B cell (primary cell): ENCODE data around the gene YIF1A. TPM values are rescaled to one million over a fixed set of nuclear protein-coding genes. Genes with fewer than 3 reads are reported as not detected.
A peak's percentile ranks its signal among the peaks of the same experiment; 100 is the strongest.

Experiments used
- ATAC-seq: fragments of 200-7000 bp; cut with Tn5 transposase; one replicate; pipeline ENCODE4 v1.10.0; 2021; ENCODE audit warnings: low read depth, mild to moderate bottlenecking, moderate number of reproducible peaks, moderate library complexity
- CTCF ChIA-PET: fragments of 350-600 bp; sonication (Branson Sonifier 250); formaldehyde crosslinking; loops from one replicate; lab custom pipeline; 2021; ENCODE audit warnings: antibody characterized with exemption, inconsistent platforms; lab: Charles Lee
- POLR2A ChIA-PET: fragments of 350-600 bp; sonication (Branson Sonifier 250); formaldehyde crosslinking; loops from one replicate; lab custom pipeline; 2021; ENCODE audit warnings: antibody characterized with exemption; lab: Charles Lee
- DNase-seq: peaks from one replicate; pipeline ENCODE4 v3.0.0; 2013
- H2AFZ ChIP-seq: 2 replicates; pipeline ENCODE4 v1.6.1; 2012; ENCODE audit warnings: mild to moderate bottlenecking, low read depth, low read length; ENCODE audit not compliant: insufficient read depth, poor library complexity, severe bottlenecking
- H3K27ac ChIP-seq, 2 donors: 1 replicate in 1 of 2; 2 replicates in 1 of 2; pipeline ENCODE4 v1.5.1; 2012 to 2013; ENCODE audit warnings: low read length in 2 of 2, mild to moderate bottlenecking in 2 of 2, moderate library complexity in 1 of 2
- H3K27me3 ChIP-seq, 4 experiments: fragments of 200-600 bp in 1 of 4; sonication (generic) in 1 of 4; replicated peaks in 1 of 4; 1 replicate in 2 of 4; 2 replicates in 2 of 4; pipeline versions ENCODE4 v1.6.1 to v1.7.0; 2013 to 2016; ENCODE audit warnings: low read length in 3 of 4, mild to moderate bottlenecking in 2 of 4, mixed read lengths in 1 of 4, moderate library complexity in 1 of 4; ENCODE audit not compliant: insufficient read depth in 4 of 4, control insufficient read depth in 3 of 4; ENCODE audit errors: control extremely low read depth in 1 of 4
- H3K36me3 ChIP-seq, 2 experiments: replicated peaks in 1 of 2; 1 replicate in 1 of 2; 2 replicates in 1 of 2; pipeline versions ENCODE4 v1.6.1 to v1.7.1; 2013; ENCODE audit warnings: low read length in 1 of 2; ENCODE audit not compliant: insufficient read depth in 2 of 2, control insufficient read depth in 1 of 2; ENCODE audit errors: control extremely low read depth in 1 of 2, extremely low read depth in 1 of 2
- H3K4me1 ChIP-seq, 2 donors: fragments of 200-600 bp in 1 of 2; sonication (generic) in 1 of 2; 1 replicate in 1 of 2; 2 replicates in 1 of 2; pipeline versions ENCODE4 v1.5.1 to v1.6.1; 2013 to 2017; ENCODE audit warnings: low read length in 2 of 2; ENCODE audit not compliant: control insufficient read depth in 2 of 2, insufficient read depth in 2 of 2
- H3K4me2 ChIP-seq: replicated peaks from 2 replicates; pipeline ENCODE3; 2012; ENCODE audit warnings: mild to moderate bottlenecking, low read depth, low read length; ENCODE audit not compliant: poor library complexity, severe bottlenecking
- H3K4me3 ChIP-seq, 5 experiments: fragments of 200-600 bp in 1 of 5; sonication (generic) in 1 of 5; 1 replicate in 3 of 5; 2 replicates in 2 of 5; pipeline versions ENCODE4 v1.5.1 to v1.7.0; 2011 to 2016; ENCODE audit warnings: low read length in 4 of 5, mild to moderate bottlenecking in 4 of 5, low read depth in 2 of 5, control low read depth in 1 of 5, moderate library complexity in 1 of 5; ENCODE audit not compliant: insufficient read depth in 1 of 5; ENCODE audit errors: control extremely low read depth in 1 of 5, extremely low read depth in 1 of 5
- H3K79me2 ChIP-seq: fragments of 200-600 bp; sonication (generic); one replicate; pipeline ENCODE4 v1.6.0; 2016; ENCODE audit warnings: low read length; ENCODE audit not compliant: control insufficient read depth, insufficient read depth
- H3K9ac ChIP-seq: fragments of 200-600 bp; sonication (generic); 2 replicates; pipeline ENCODE4 v1.6.1; 2017; ENCODE audit warnings: mild to moderate bottlenecking, low read length, moderate library complexity
- H3K9me3 ChIP-seq, 3 donors: one replicate each; pipeline versions ENCODE4 v1.6.1 to v1.7.1; 2013; ENCODE audit warnings: low read length in 2 of 3; ENCODE audit not compliant: control insufficient read depth in 2 of 3, insufficient read depth in 1 of 3; ENCODE audit errors: control extremely low read depth in 1 of 3
- H4K20me1 ChIP-seq: 2 replicates; pipeline ENCODE4 v1.6.0; 2012; ENCODE audit warnings: mild to moderate bottlenecking, low read length; ENCODE audit not compliant: insufficient read depth, control insufficient read depth, poor library complexity, severe bottlenecking
- H3K27ac Mint-ChIP-seq: one replicate; pipeline ENCODE4 v1.8.0; 2021; ENCODE audit warnings: mixed read lengths
- H3K27me3 Mint-ChIP-seq: one replicate; pipeline ENCODE4 v1.8.0; 2021; ENCODE audit warnings: mixed read lengths
- H3K4me1 Mint-ChIP-seq: one replicate; pipeline ENCODE4 v1.8.0; 2021; ENCODE audit warnings: mixed read lengths
- H3K4me3 Mint-ChIP-seq: one replicate; pipeline ENCODE4 v1.8.0; 2021; ENCODE audit warnings: mixed read lengths
- H3K9me3 Mint-ChIP-seq: one replicate; pipeline ENCODE4 v1.8.0; 2022; ENCODE audit warnings: mixed read lengths; ENCODE audit not compliant: insufficient read depth
- CTCF ChIP-seq: fragments of 200-600 bp; IDR thresholded peaks from one replicate; pipeline ENCODE4 v1.8.0; 2022; ENCODE audit warnings: antibody characterized with exemption, mild to moderate bottlenecking
- EZH2 ChIP-seq: IDR thresholded peaks from 2 replicates; pipeline ENCODE4 v1.6.1; 2012; ENCODE audit warnings: borderline replicate concordance, low read depth, mild to moderate bottlenecking, moderate library complexity, low read length; ENCODE audit not compliant: insufficient read depth, poor library complexity, severe bottlenecking
- WGBS: methylation state at CpG from one replicate; pipeline ENCODE4 v1.1.5; 2013; ENCODE audit warnings: missing lambda C conversion rate; ENCODE audit not compliant: insufficient coverage; 5-methylcytosine and 5-hydroxymethylcytosine counted together
- intact Hi-C: fragments of 100-400 bp; cut with micrococcal nuclease; formaldehyde crosslinking; loops from one replicate; pipeline ENCODE4 v1.10.0; 2022
- polyA plus RNA-seq: library from polyadenylated mRNA; depleted of rRNA; stranded (reverse); fragments of >200 nt; gene quantifications from 2 replicates; pipeline ENCODE4 v1.2.3, GENCODE V29; 2012
- total RNA-seq, 2 donors: library from RNA; stranded (reverse); fragments of 120-200 nt in 1 of 2; gene quantifications; 1 replicate in 1 of 2; 2 replicates in 1 of 2; pipeline versions ENCODE4 v1.2.3 to v1.2.4, GENCODE V29; 2013 to 2022

The YIF1A gene
- total and polyA plus RNA-seq, 2 donors (not counting 1 experiment from before 2014, with no cell fraction given) = 43.9 to 95.0 TPM

- POLR2A ChIA-PET = interaction anchor here (0.5 to 2.4 kb wide), 13 partner anchors 15 to 1145 kb away, joined by 3 to 13 read pairs (median 5); partner anchors contain the start of genes BANF1, EIF1AD, FAU and MRPL49
Observed at GRCh38 chr11:66267379-66268243, 21.3 kb downstream of the YIF1A start.

More at GRCh38 chr11:66267379-66268243, 21.3 kb downstream of the YIF1A start:
- peak overlapping the region; percentile 94 for H3K9ac ChIP-seq
- Mint-ChIP-seq H3K27me3 (no peaks in the 10 kb centered on the region), H3K4me3 (peak overlapping the region; percentile 95), H3K4me1 (peaks cover 29% of the 10 kb centered on the region), H3K27ac (peak overlapping the region; percentile 96), H3K9me3 (no peaks in the 10 kb centered on the region)
- H3K27me3 ChIP-seq = no peaks in the 10 kb centered on the region
- TF ChIP-seq EZH2 = no peak
- peak; percentile 30 for TF ChIP-seq CTCF
- peak overlapping the region; percentile 83 to 100 (median 98) for H3K4me3 ChIP-seq
- peak overlapping the region; percentile 81 to 97 for H3K27ac ChIP-seq
- WGBS = under 1% methylated on average over 44 of the region's 61 CpGs
- DNase-seq = peak; percentile 93
- peaks cover 30% of the 10 kb centered on the region for H4K20me1 ChIP-seq
- no peaks in the 10 kb centered on the region for H3K9me3 ChIP-seq
- peaks cover 14 to 27% of the 10 kb centered on the region in 2 donors for H3K4me1 ChIP-seq
- CTCF ChIA-PET = interaction anchor here (0.6 to 1.6 kb wide), 7 partner anchors 15 to 379 kb away, joined by 3 to 9 read pairs (median 3); partner anchors contain the start of gene YIF1A
- peaks cover 38% of the 10 kb centered on the region for H3K79me2 ChIP-seq
- peaks cover 0 to 42% of the 10 kb centered on the region in 2 experiments for H3K36me3 ChIP-seq
- intact Hi-C loops = loop anchor here (1.0 to 5.0 kb wide), 7 partner anchors 15 to 555 kb away; partner anchors contain the start of genes BRMS1, CFL1, KAT5 and SF3B2
- H2AFZ ChIP-seq = peak overlapping the region; percentile 79
- H3K4me2 ChIP-seq = peak overlapping the region; percentile 99
- ATAC-seq = peak; percentile 64
